ENCODE results near the gene BLZF1. TPM values are rescaled to one million over a fixed set of nuclear protein-coding genes. Genes with fewer than 3 reads are reported as not detected.
A peak's percentile ranks its signal among the peaks of the same experiment; 100 is the strongest.

Gene BLZF1
- total and polyA plus RNA-seq, 7 experiments from 2014 or later, result 9.9 to 26.8 (median 16.9) TPM

- Mint-ChIP-seq H3K9me3 (peaks cover 0 to 5% (median 0%) of the 10 kb centered on the region in 11 donors), H3K4me1 (peaks cover 12 to 37% (median 18%) of the 10 kb centered on the region in 7 donors), H3K36me3 (peaks cover 0 to 23% (median 2%) of the 10 kb centered on the region in 5 donors), H3K4me3 (peak overlapping the region in 4 of 10 donors; percentile 2 to 38 (median 18)), H3K27ac (peak overlapping the region in 3 of 9 donors; percentile 8 to 26 (median 11)), H3K27me3 (no peaks in the 10 kb centered on the region)
- Histone ChIP-seq H3K9me3 (ENCODE audit: control insufficient read depth in 2 of 3, low read length in 3 of 3) (no peaks in the 10 kb centered on the region), H3K27me3 (ENCODE audit: control insufficient read depth in 2 of 2, insufficient read depth in 2 of 2, low read length in 2 of 2) (no peaks in the 10 kb centered on the region), H3K4me3 (ENCODE audit: low read length) (no peak overlapping the region), H3K4me1 (ENCODE audit: control insufficient read depth in 2 of 2, insufficient read depth in 2 of 2, low read length in 2 of 2) (peaks cover 4 to 6% of the 10 kb centered on the region in 2 donors), H3K27ac (ENCODE audit: low read depth, low read length) (no peak overlapping the region), H3K36me3 (ENCODE audit: control insufficient read depth in 2 of 3, insufficient read depth in 3 of 3, low read length in 3 of 3) (peaks cover 0 to 2% (median 0%) of the 10 kb centered on the region in 3 experiments)
- intact Hi-C loops (cut with micrococcal nuclease), result loop anchor here (5.0 to 10.0 kb wide), 9 partner anchors 182 to 1950 kb away; partner anchors contain the start of genes FMO4 (in 1 of the 2), SELL (in 1 of the 2) and SFT2D2 (in 1 of the 2)
- ChIA-PET POLR2A (no interaction called here), CTCF (no interaction called here)
- ATAC-seq (no peak), DNase-seq (no peak)
Observed at GRCh38 chr1:169364948-169365347, 3.0 kb upstream of the BLZF1 start.

- ChIA-PET POLR2A (interaction anchor here (0.6 to 1.2 kb wide), 5 partner anchors 121 to 1024 kb away, joined by 3 to 7 read pairs (median 4); partner anchors contain the start of gene SCYL3), CTCF (interaction anchor here (1.0 kb wide), 1 partner anchor 235 kb away, joined by 3 read pairs; no protein-coding TSS in a partner anchor)
- no peak overlapping the region for H3K27ac Mint-ChIP-seq
- peaks cover 0 to 5% (median 0%) of the 10 kb centered on the region in 11 donors for H3K9me3 Mint-ChIP-seq
- Histone ChIP-seq H3K4me1 (ENCODE audit: control insufficient read depth in 2 of 2, insufficient read depth in 2 of 2, low read length in 2 of 2) (peaks cover 4 to 14% of the 10 kb centered on the region in 2 donors), H3K36me3 (ENCODE audit: control insufficient read depth in 2 of 3, insufficient read depth in 3 of 3, low read length in 3 of 3) (peaks cover 0 to 5% (median 0%) of the 10 kb centered on the region in 3 experiments), H3K27me3 (ENCODE audit: control insufficient read depth in 2 of 2, insufficient read depth in 2 of 2, low read length in 2 of 2) (no peaks in the 10 kb centered on the region), H3K4me3 (ENCODE audit: low read length) (peak overlapping the region; percentile 87), H3K9me3 (ENCODE audit: control insufficient read depth in 2 of 3, low read length in 3 of 3) (no peaks in the 10 kb centered on the region), H3K27ac (ENCODE audit: low read depth, low read length) (peak overlapping the region; percentile 85)
- peaks cover 20 to 52% (median 31%) of the 10 kb centered on the region in 7 donors for H3K4me1 Mint-ChIP-seq
- DNase-seq, result no peak
- no peak overlapping the region for H3K4me3 Mint-ChIP-seq
- H3K36me3 Mint-ChIP-seq, result peaks cover 0 to 33% (median 10%) of the 10 kb centered on the region in 5 donors
- intact Hi-C loops (cut with micrococcal nuclease), result loop anchor here (1.0 to 10.0 kb wide), 21 partner anchors 118 to 1948 kb away; partner anchors contain the start of genes KIFAP3 (in 2 of the 2), SELL (in 2 of the 2), SLC19A2 (in 2 of the 2) and ATP1B1 (in 1 of the 2)
- H3K27me3 Mint-ChIP-seq, result no peaks in the 10 kb centered on the region
- ATAC-seq, result no peak
Observed at GRCh38 chr1:169367096-169367685, 804 bp upstream of the BLZF1 start.

GRCh38 chr1:169368406-169368769 is 393 bp downstream of the BLZF1 start:
- no peak overlapping the region for H3K4me3 Mint-ChIP-seq
- CTCF ChIA-PET, result interaction anchor here (0.5 to 1.5 kb wide), 4 partner anchors 20 to 928 kb away, joined by 3 read pairs; no protein-coding TSS in a partner anchor
- H3K36me3 ChIP-seq (ENCODE audit: control insufficient read depth in 2 of 3, insufficient read depth in 3 of 3, low read length in 3 of 3), result peaks cover 0 to 5% (median 0%) of the 10 kb centered on the region in 3 experiments
- no peak overlapping the region for H3K27ac Mint-ChIP-seq
- peaks cover 0 to 5% (median 0%) of the 10 kb centered on the region in 11 donors for H3K9me3 Mint-ChIP-seq
- DNase-seq, result peak in 7 of 9 donors; percentile 7 to 45 (median 22)
- peak overlapping the region; percentile 85 for H3K27ac ChIP-seq (ENCODE audit: low read depth, low read length)
- ATAC-seq, result no peak
- peak overlapping the region; percentile 87 for H3K4me3 ChIP-seq (ENCODE audit: low read length)
- no peaks in the 10 kb centered on the region for H3K9me3 ChIP-seq (ENCODE audit: control insufficient read depth in 2 of 3, low read length in 3 of 3)
- POLR2A ChIA-PET, result interaction anchor here (0.9 to 1.3 kb wide), 5 partner anchors 18 to 1025 kb away, joined by 4 to 7 read pairs (median 5); partner anchors contain the start of gene SCYL3
- H3K27me3 ChIP-seq (ENCODE audit: control insufficient read depth in 2 of 2, insufficient read depth in 2 of 2, low read length in 2 of 2), result no peaks in the 10 kb centered on the region
- peaks cover 4 to 14% of the 10 kb centered on the region in 2 donors for H3K4me1 ChIP-seq (ENCODE audit: control insufficient read depth in 2 of 2, insufficient read depth in 2 of 2, low read length in 2 of 2)
- H3K4me1 Mint-ChIP-seq, result peaks cover 21 to 46% (median 33%) of the 10 kb centered on the region in 7 donors
- H3K36me3 Mint-ChIP-seq, result peaks cover 0 to 35% (median 16%) of the 10 kb centered on the region in 5 donors
- no peaks in the 10 kb centered on the region for H3K27me3 Mint-ChIP-seq
- intact Hi-C loops (cut with micrococcal nuclease), result loop anchor here (1.0 to 10.0 kb wide), 17 partner anchors 58 to 1946 kb away; partner anchors contain the start of genes ATP1B1 (in 1 of the 2), CCDC181 (in 1 of the 2), FMO4 (in 1 of the 2) and GORAB (in 1 of the 2)

GRCh38 chr1:169371404-169371803 is 3.4 kb downstream of the BLZF1 start:
- Mint-ChIP-seq H3K4me1 (peaks cover 12 to 34% (median 26%) of the 10 kb centered on the region in 7 donors), H3K9me3 (no peaks in the 10 kb centered on the region), H3K27me3 (no peaks in the 10 kb centered on the region), H3K27ac (peak overlapping the region in 3 of 9 donors; percentile 38 to 72 (median 42)), H3K4me3 (peak overlapping the region in 4 of 10 donors; percentile 23 to 76 (median 52)), H3K36me3 (peaks cover 2 to 25% (median 21%) of the 10 kb centered on the region in 5 donors)
- POLR2A ChIA-PET, result no interaction called here
- Histone ChIP-seq H3K9me3 (ENCODE audit: control insufficient read depth in 2 of 3, low read length in 3 of 3) (no peaks in the 10 kb centered on the region), H3K4me3 (ENCODE audit: low read length) (no peak overlapping the region), H3K27me3 (ENCODE audit: control insufficient read depth in 2 of 2, insufficient read depth in 2 of 2, low read length in 2 of 2) (no peaks in the 10 kb centered on the region), H3K4me1 (ENCODE audit: control insufficient read depth in 2 of 2, insufficient read depth in 2 of 2, low read length in 2 of 2) (peaks cover 4 to 14% of the 10 kb centered on the region in 2 donors), H3K36me3 (ENCODE audit: control insufficient read depth in 2 of 3, insufficient read depth in 3 of 3, low read length in 3 of 3) (peaks cover 0 to 11% (median 0%) of the 10 kb centered on the region in 3 experiments), H3K27ac (ENCODE audit: low read depth, low read length) (peak overlapping the region; percentile 27)
- no peak for ATAC-seq
- intact Hi-C loops (cut with micrococcal nuclease), result loop anchor here in 1 of 2 donors (5.0 kb wide), 1 partner anchor 216 kb away; the partner anchor contains the start of gene F5
- DNase-seq, result peak in 4 of 9 donors; percentile 19 to 49 (median 24)
- CTCF ChIA-PET, result no interaction called here

- H3K27me3 Mint-ChIP-seq, result no peaks in the 10 kb centered on the region
- H3K9me3 Mint-ChIP-seq, result no peaks in the 10 kb centered on the region
- intact Hi-C loops (cut with micrococcal nuclease), result no loop called here
- no peak for DNase-seq
- H3K9me3 ChIP-seq (ENCODE audit: control insufficient read depth in 2 of 3, low read length in 3 of 3), result no peaks in the 10 kb centered on the region
- no peak overlapping the region for H3K4me3 Mint-ChIP-seq
- peaks cover 16 to 72% (median 18%) of the 10 kb centered on the region in 3 experiments for H3K36me3 ChIP-seq (ENCODE audit: control insufficient read depth in 2 of 3, insufficient read depth in 3 of 3, low read length in 3 of 3)
- H3K4me3 ChIP-seq (ENCODE audit: low read length), result no peak overlapping the region
- no peaks in the 10 kb centered on the region for H3K4me1 ChIP-seq (ENCODE audit: control insufficient read depth in 2 of 2, insufficient read depth in 2 of 2, low read length in 2 of 2)
- H3K27me3 ChIP-seq (ENCODE audit: control insufficient read depth in 2 of 2, insufficient read depth in 2 of 2, low read length in 2 of 2), result no peaks in the 10 kb centered on the region
- ChIA-PET POLR2A (no interaction called here), CTCF (no interaction called here)
- no peak for ATAC-seq
- peaks cover 0 to 13% (median 2%) of the 10 kb centered on the region in 7 donors for H3K4me1 Mint-ChIP-seq
- H3K27ac Mint-ChIP-seq, result peak overlapping the region in 2 of 9 donors; percentile 4 to 11
- H3K27ac ChIP-seq (ENCODE audit: low read depth, low read length), result no peak overlapping the region
- peaks cover 14 to 52% (median 31%) of the 10 kb centered on the region in 5 donors for H3K36me3 Mint-ChIP-seq
Observed at GRCh38 chr1:169381162-169381561, 13.2 kb downstream of the BLZF1 start.

- ATAC-seq (no peak), DNase-seq (no peak)
- Mint-ChIP-seq H3K27ac (no peak overlapping the region), H3K4me3 (no peak overlapping the region), H3K4me1 (peaks cover 0 to 5% (median 2%) of the 10 kb centered on the region in 7 donors), H3K36me3 (peaks cover 17 to 49% (median 28%) of the 10 kb centered on the region in 5 donors), H3K9me3 (no peaks in the 10 kb centered on the region), H3K27me3 (no peaks in the 10 kb centered on the region)
- intact Hi-C loops (cut with micrococcal nuclease), result no loop called here
- Histone ChIP-seq H3K4me3 (ENCODE audit: low read length) (no peak overlapping the region), H3K9me3 (ENCODE audit: control insufficient read depth in 2 of 3, low read length in 3 of 3) (no peaks in the 10 kb centered on the region), H3K36me3 (ENCODE audit: control insufficient read depth in 2 of 3, insufficient read depth in 3 of 3, low read length in 3 of 3) (peaks cover 12 to 64% (median 16%) of the 10 kb centered on the region in 3 experiments), H3K27ac (ENCODE audit: low read depth, low read length) (no peak overlapping the region), H3K4me1 (ENCODE audit: control insufficient read depth in 2 of 2, insufficient read depth in 2 of 2, low read length in 2 of 2) (no peaks in the 10 kb centered on the region), H3K27me3 (ENCODE audit: control insufficient read depth in 2 of 2, insufficient read depth in 2 of 2, low read length in 2 of 2) (no peaks in the 10 kb centered on the region)
- CTCF ChIA-PET, result no interaction called here
- POLR2A ChIA-PET, result no interaction called here
Observed at GRCh38 chr1:169383449-169383848, 15.5 kb downstream of the BLZF1 start.
